Measurements from ENCODE around the gene IGSF3.

IGSF3 gene

GRCh38 chr1:116667575-116668105 lies at the start of gene IGSF3:
Gene IGSF3 (minus strand): TSS chr1:116667733. CDS start chr1:116666326, 1,407 bp downstream.
- TF ChIP-seq, protein P1, sequence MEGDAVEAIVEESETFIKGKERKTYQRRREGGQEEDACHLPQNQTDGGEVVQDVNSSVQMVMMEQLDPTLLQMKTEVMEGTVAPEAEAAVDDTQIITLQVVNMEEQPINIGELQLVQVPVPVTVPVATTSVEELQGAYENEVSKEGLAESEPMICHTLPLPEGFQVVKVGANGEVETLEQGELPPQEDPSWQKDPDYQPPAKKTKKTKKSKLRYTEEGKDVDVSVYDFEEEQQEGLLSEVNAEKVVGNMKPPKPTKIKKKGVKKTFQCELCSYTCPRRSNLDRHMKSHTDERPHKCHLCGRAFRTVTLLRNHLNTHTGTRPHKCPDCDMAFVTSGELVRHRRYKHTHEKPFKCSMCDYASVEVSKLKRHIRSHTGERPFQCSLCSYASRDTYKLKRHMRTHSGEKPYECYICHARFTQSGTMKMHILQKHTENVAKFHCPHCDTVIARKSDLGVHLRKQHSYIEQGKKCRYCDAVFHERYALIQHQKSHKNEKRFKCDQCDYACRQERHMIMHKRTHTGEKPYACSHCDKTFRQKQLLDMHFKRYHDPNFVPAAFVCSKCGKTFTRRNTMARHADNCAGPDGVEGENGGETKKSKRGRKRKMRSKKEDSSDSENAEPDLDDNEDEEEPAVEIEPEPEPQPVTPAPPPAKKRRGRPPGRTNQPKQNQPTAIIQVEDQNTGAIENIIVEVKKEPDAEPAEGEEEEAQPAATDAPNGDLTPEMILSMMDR (IDR thresholded peaks at IDR 0.05; ENCODE audit: low read depth, low read length) = no peak
- DNase-seq (ENCODE audit: low read depth in 2 of 2) = peak; percentile 22 to 34
- peak within 1 kb of the TSS; percentile 43 to 51 for H3K4me3 ChIP-seq (replicated peaks in 1 of 2; ENCODE audit: low read depth in 2 of 2, low read length in 2 of 2)

DNA sequence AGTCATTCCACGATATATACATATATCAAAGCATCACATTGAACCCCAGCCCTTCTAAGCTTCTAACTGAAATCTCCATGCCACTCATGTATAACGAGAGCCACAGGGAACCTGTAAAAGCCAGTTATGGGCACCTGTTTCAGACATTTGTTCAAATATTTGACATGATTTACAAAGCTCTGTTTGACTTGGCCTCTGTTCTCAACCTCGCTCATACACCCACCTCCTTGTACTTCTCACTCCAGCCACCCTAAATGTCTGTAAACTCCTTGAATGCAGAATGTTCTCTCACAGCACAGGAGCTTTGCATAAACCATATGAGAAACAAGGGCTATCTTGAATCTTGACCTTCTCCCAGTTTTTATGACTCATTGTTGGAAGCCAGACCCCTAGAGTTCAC lies 49.8 kb upstream of the IGSF3 start:
- H3K4me3 ChIP-seq (replicated peaks in 1 of 2; ENCODE audit: low read depth in 2 of 2, low read length in 2 of 2) = no peak overlapping the region
- TF ChIP-seq, protein P1 (IDR thresholded peaks at IDR 0.05; ENCODE audit: low read depth, low read length) = no peak
- DNase-seq (ENCODE audit: low read depth in 2 of 2) = no peak

GRCh38 chr1:116716391-116716790 lies 48.9 kb upstream of the IGSF3 start:
- DNase-seq (ENCODE audit: low read depth in 2 of 2) = no peak
- TF ChIP-seq, protein P1 (IDR thresholded peaks at IDR 0.05; ENCODE audit: low read depth, low read length) = no peak
- H3K4me3 ChIP-seq (replicated peaks in 1 of 2; ENCODE audit: low read depth in 2 of 2, low read length in 2 of 2) = no peak overlapping the region

GRCh38 chr1:116713474-116713873 lies 45.9 kb upstream of the IGSF3 start:
- DNase-seq (ENCODE audit: low read depth in 2 of 2) = no peak
- TF ChIP-seq, protein P1 (IDR thresholded peaks at IDR 0.05; ENCODE audit: low read depth, low read length) = no peak
- H3K4me3 ChIP-seq (replicated peaks in 1 of 2; ENCODE audit: low read depth in 2 of 2, low read length in 2 of 2) = no peak overlapping the region

- TF ChIP-seq, protein P1 (IDR thresholded peaks at IDR 0.05; ENCODE audit: low read depth, low read length) = no peak
- H3K4me3 ChIP-seq (replicated peaks in 1 of 2; ENCODE audit: low read depth in 2 of 2, low read length in 2 of 2) = no peak overlapping the region
- no peak for DNase-seq (ENCODE audit: low read depth in 2 of 2)
These were observed 45.0 kb upstream of the IGSF3 start for GRCh38 chr1:116712510-116712909.

GRCh38 chr1:116711263-116711840 lies 43.8 kb upstream of the IGSF3 start:
- TF ChIP-seq, protein P1 (IDR thresholded peaks at IDR 0.05; ENCODE audit: low read depth, low read length) = no peak
- H3K4me3 ChIP-seq (replicated peaks in 1 of 2; ENCODE audit: low read depth in 2 of 2, low read length in 2 of 2) = no peak overlapping the region
- DNase-seq (ENCODE audit: low read depth in 2 of 2) = no peak
